ENCODE measurements around the gene SLC25A11. TPM values are rescaled to one million over a fixed set of nuclear protein-coding genes. Genes with fewer than 3 reads are reported as not detected.

The SLC25A11 gene
- total and polyA plus RNA-seq, 7 donors, result 97.1 to 225 (median 128) TPM

- Histone ChIP-seq H3K27ac (peak overlapping the region; percentile 86), H3K4me3 (no peak overlapping the region), H3K36me3 (ENCODE audit: insufficient read depth in 1 of 2, low read depth in 1 of 2) (peaks cover 0 to 75% of the 10 kb centered on the region in 2 donors), H3K9me3 (no peaks in the 10 kb centered on the region), H3K27me3 (ENCODE audit: insufficient read depth in 3 of 3, low read length in 2 of 3) (no peaks in the 10 kb centered on the region), H3K4me1 (peaks cover 43% of the 10 kb centered on the region)
- TF ChIP-seq CTCF (IDR thresholded peaks at IDR 0.05), result no peak
- no peak for DNase-seq
- intact Hi-C loops (cut with DNase I), result no loop called here
- no peak for ATAC-seq
- WGBS, 3 donors, result 63 to 78% (median 65%) methylated on average over 6 of the region's 6 CpGs
Measured at GRCh38 chr17:4971826-4972225, 32.0 kb upstream of the SLC25A11 start.

GRCh38 chr17:4970273-4970672 is 30.4 kb upstream of the SLC25A11 start:
- H3K9me3 ChIP-seq, result no peaks in the 10 kb centered on the region
- no peaks in the 10 kb centered on the region for H3K27me3 ChIP-seq (ENCODE audit: insufficient read depth in 3 of 3, low read length in 2 of 3)
- intact Hi-C loops (cut with DNase I), result no loop called here
- DNase-seq (no peak), ATAC-seq (no peak)
- H3K4me3 ChIP-seq, result no peak overlapping the region
- peaks cover 0 to 60% of the 10 kb centered on the region in 2 donors for H3K36me3 ChIP-seq (ENCODE audit: insufficient read depth in 1 of 2, low read depth in 1 of 2)
- peak overlapping the region; percentile 93 for H3K27ac ChIP-seq
- peaks cover 51% of the 10 kb centered on the region for H3K4me1 ChIP-seq
- 59 to 69% (median 61%) methylated on average over 8 of the region's 8 CpGs for WGBS, 3 donors
- TF ChIP-seq CTCF (IDR thresholded peaks at IDR 0.05), result no peak

- TF ChIP-seq CTCF (IDR thresholded peaks at IDR 0.05), result no peak
- intact Hi-C loops (cut with DNase I), result no loop called here
- DNase-seq, result no peak
- H3K27me3 ChIP-seq (ENCODE audit: insufficient read depth in 3 of 3, low read length in 2 of 3), result no peaks in the 10 kb centered on the region
- no peak for ATAC-seq
- H3K27ac ChIP-seq, result peak overlapping the region; percentile 93
- H3K4me3 ChIP-seq, result no peak overlapping the region
- peaks cover 49% of the 10 kb centered on the region for H3K4me1 ChIP-seq
- H3K36me3 ChIP-seq (ENCODE audit: insufficient read depth in 1 of 2, low read depth in 1 of 2), result peaks cover 0 to 55% of the 10 kb centered on the region in 2 donors
- H3K9me3 ChIP-seq, result no peaks in the 10 kb centered on the region
- 65 to 85% (median 80%) methylated on average over 16 of the region's 16 CpGs for WGBS, 3 donors
Measured at GRCh38 chr17:4969551-4970173, 29.8 kb upstream of the SLC25A11 start.

- H3K9me3 ChIP-seq, result no peaks in the 10 kb centered on the region
- ATAC-seq (no peak), DNase-seq (peak; percentile 46 to 63)
- intact Hi-C loops (cut with DNase I), result no loop called here
- H3K4me3 ChIP-seq, result peak overlapping the region; percentile 84
- no peak for TF ChIP-seq CTCF (IDR thresholded peaks at IDR 0.05)
- peaks cover 44% of the 10 kb centered on the region for H3K4me1 ChIP-seq
- 66 to 80% (median 75%) methylated on average over 15 of the region's 15 CpGs for whole genome bisulfite sequencing, 3 donors
- peaks cover 0 to 55% of the 10 kb centered on the region in 2 donors for H3K36me3 ChIP-seq (ENCODE audit: insufficient read depth in 1 of 2, low read depth in 1 of 2)
- H3K27ac ChIP-seq, result peak overlapping the region; percentile 93
- H3K27me3 ChIP-seq (ENCODE audit: insufficient read depth in 3 of 3, low read length in 2 of 3), result no peaks in the 10 kb centered on the region
Measured at GRCh38 chr17:4969047-4969550, 29.3 kb upstream of the SLC25A11 start.
